Measurements from ENCODE around the gene NHLRC4. TPM values are rescaled to one million over a fixed set of nuclear protein-coding genes. Genes with fewer than 3 reads are reported as not detected.

The NHLRC4 gene
- polyA plus RNA-seq, 2 of the 4 experiments (the other 2 are of a cell fraction), result 0.03 to 0.09 TPM

DNA sequence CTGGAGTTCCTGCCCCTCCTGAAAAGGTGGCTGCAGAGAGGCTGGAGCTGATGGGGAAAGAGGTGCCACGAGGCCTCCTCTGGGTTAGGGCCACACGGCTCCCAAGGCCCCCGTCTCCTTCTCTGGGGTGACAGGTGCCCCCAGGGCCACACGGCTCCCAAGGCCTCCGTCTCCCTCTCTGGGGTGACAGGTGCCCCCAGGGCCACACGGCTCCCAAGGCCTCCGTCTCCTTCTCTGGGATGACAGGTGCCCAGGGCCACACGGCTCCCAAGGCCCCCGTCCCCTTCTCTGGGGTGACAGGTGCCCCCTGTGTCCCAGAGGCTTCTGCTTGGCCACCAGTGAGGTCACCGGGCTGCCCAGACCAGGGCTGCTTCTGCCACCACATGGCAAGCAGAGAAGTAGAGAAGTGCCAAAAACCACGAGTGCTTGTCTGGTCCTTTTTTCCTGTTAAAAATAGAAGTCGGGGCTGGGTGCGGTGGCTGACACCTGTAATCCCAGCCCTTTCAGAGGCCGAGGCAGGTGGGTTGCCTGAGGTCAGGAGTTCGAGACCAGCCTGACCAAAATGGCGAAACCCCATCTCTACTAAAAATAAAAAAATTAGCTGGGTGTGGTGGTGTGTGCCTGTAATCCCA lies 35.2 kb upstream of the NHLRC4 start (continued):
- no peak for TF ChIP-seq ZNF302 (CRISPR knock-in tag; IDR thresholded peaks at IDR 0.05)

DNA sequence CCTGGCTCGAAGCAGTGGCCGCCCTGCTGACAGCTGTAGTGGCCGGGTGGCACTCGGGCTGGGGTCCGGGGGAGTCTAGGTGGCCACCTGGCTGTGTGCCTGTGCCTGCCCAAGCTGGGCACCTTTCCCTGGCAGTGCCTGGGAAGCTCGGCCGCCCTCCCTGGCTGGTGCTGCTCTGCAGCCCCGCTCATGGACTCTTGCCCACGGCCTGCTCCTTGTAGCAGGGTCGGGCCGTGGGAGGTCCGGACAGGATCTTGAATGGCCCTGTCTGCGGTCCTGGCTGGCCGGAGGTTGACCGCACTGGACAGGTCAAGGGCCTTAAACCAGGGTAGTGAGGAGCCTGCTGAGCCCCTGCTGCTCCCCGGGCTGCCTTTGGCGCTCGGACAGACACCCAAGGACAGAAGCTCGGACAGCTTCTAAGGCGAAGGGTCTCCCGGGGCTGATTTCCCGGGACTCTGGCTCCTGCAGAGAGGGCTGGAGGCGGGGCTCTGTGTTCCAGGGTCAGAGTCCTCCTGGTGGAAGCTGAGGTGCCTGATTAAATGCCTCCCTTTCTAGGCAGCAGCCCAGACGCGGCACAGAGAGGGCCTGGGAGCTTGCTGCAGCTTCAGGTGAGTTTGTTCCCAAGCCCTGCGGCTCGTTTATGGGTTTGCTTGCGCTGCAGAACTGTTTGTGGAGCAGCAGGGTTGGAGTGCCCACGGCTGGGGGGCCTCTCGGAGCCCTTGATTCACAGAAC lies 33.2 kb upstream of the NHLRC4 start:
- ChIA-PET CTCF (interaction anchor here (1.0 to 1.6 kb wide), 6 partner anchors 7 to 135 kb away, joined by 3 to 5 read pairs (median 4); no protein-coding TSS in a partner anchor), POLR2A (interaction anchor here (1.4 kb wide), 1 partner anchor 9 kb away, joined by 4 read pairs; no protein-coding TSS in a partner anchor)
- Histone ChIP-seq H3K4me3 (no peak overlapping the region), H3K9me3 (no peaks in the 10 kb centered on the region), H3K27ac (peak overlapping the region in 1 of 2 experiments; percentile 73; a peak in 3 of 6 replicates), H3K4me2 (peak overlapping the region; percentile 55), H3K4me1 (peaks cover 45% of the 10 kb centered on the region)
- no peak for DNase-seq (ENCODE audit: low read depth in 1 of 2, low spot score in 1 of 2)
- FAIRE-seq, result no peak
- TF ChIP-seq, protein P1, sequence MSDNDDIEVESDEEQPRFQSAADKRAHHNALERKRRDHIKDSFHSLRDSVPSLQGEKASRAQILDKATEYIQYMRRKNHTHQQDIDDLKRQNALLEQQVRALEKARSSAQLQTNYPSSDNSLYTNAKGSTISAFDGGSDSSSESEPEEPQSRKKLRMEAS (IDR thresholded peaks at IDR 0.05), result no peak
- TF ChIP-seq, protein P2, sequence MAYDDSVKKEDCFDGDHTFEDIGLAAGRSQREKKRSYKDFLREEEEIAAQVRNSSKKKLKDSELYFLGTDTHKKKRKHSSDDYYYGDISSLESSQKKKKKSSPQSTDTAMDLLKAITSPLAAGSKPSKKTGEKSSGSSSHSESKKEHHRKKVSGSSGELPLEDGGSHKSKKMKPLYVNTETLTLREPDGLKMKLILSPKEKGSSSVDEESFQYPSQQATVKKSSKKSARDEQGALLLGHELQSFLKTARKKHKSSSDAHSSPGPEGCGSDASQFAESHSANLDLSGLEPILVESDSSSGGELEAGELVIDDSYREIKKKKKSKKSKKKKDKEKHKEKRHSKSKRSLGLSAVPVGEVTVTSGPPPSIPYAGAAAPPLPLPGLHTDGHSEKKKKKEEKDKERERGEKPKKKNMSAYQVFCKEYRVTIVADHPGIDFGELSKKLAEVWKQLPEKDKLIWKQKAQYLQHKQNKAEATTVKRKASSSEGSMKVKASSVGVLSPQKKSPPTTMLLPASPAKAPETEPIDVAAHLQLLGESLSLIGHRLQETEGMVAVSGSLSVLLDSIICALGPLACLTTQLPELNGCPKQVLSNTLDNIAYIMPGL (CRISPR knock-in tag; IDR thresholded peaks at IDR 0.05; ENCODE audit: borderline replicate concordance), result no peak
- TF ChIP-seq POLR2AphosphoS2 (conservative IDR thresholded peaks at IDR 0.05; ENCODE audit: low read length) (no peak), MAFK (IDR thresholded peaks at IDR 0.05; ENCODE audit: partially characterized antibody) (no peak), ZFP36 (IDR thresholded peaks at IDR 0.05; ENCODE audit: borderline replicate concordance, partially characterized antibody) (no peak), ESRRA (IDR thresholded peaks at IDR 0.05; ENCODE audit: borderline replicate concordance, low read length) (no peak), NFE2L2 (conservative IDR thresholded peaks at IDR 0.05; ENCODE audit: low read length) (no peak), HOXA7 (CRISPR knock-in tag; IDR thresholded peaks at IDR 0.05) (no peak), MAZ (IDR thresholded peaks at IDR 0.05; ENCODE audit: borderline replicate concordance, low read depth, low read length) (no peak), CEBPB (IDR thresholded peaks at IDR 0.05) (no peak)
- TF ChIP-seq, protein P3, sequence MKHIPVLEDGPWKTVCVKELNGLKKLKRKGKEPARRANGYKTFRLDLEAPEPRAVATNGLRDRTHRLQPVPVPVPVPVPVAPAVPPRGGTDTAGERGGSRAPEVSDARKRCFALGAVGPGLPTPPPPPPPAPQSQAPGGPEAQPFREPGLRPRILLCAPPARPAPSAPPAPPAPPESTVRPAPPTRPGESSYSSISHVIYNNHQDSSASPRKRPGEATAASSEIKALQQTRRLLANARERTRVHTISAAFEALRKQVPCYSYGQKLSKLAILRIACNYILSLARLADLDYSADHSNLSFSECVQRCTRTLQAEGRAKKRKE (CRISPR knock-in tag; IDR thresholded peaks at IDR 0.05; ENCODE audit: low read depth), result no peak
- WGBS (ENCODE audit: missing lambda C conversion rate), result 73% methylated on average over 19 of the region's 30 CpGs
- peak; percentile 28 to 65; a peak in 3 of 6 replicates for ATAC-seq

DNA sequence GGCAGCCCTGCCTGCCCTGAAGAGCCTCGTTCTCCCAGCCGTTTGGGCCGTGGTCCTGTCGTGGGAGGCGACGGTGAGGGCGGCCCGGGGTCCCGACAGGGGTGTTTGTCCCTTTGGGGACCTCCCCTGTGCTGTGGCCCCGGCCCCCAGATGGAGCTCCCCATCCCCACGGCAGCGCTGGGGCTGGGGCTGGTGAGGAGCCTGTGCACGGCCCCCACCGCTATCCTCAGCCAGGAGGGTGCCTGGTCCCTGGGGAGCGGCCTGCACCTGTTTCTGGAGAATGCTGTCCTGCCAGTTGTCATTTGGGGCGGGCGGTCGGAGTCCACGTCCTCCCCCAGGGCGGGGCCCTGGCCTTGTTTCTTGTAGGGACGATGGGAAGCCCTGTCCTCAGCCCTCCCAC lies 32.7 kb upstream of the NHLRC4 start:
- TF ChIP-seq, protein P4, sequence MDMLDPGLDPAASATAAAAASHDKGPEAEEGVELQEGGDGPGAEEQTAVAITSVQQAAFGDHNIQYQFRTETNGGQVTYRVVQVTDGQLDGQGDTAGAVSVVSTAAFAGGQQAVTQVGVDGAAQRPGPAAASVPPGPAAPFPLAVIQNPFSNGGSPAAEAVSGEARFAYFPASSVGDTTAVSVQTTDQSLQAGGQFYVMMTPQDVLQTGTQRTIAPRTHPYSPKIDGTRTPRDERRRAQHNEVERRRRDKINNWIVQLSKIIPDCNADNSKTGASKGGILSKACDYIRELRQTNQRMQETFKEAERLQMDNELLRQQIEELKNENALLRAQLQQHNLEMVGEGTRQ (IDR thresholded peaks at IDR 0.05), result no peak
- no peak for TF ChIP-seq BHLHE40 (IDR thresholded peaks at IDR 0.05; ENCODE audit: low read depth, low read length)
- no peak for TF ChIP-seq RNF2 (IDR thresholded peaks at IDR 0.05; ENCODE audit: borderline replicate concordance, low read depth)
- no peak for TF ChIP-seq MAFK (IDR thresholded peaks at IDR 0.05; ENCODE audit: partially characterized antibody)
- TF ChIP-seq HEYL (CRISPR knock-in tag; IDR thresholded peaks at IDR 0.05), result no peak
- TF ChIP-seq MAZ (IDR thresholded peaks at IDR 0.05; ENCODE audit: borderline replicate concordance, low read depth, low read length), result no peak
- no peak for TF ChIP-seq POLR2A (IDR thresholded peaks at IDR 0.05; ENCODE audit: low read length)
- no peak for TF ChIP-seq RARB (CRISPR knock-in tag; IDR thresholded peaks at IDR 0.05)
- TF ChIP-seq SMC3 (IDR thresholded peaks at IDR 0.05), result no peak
- no peak for TF ChIP-seq NPAS2 (CRISPR knock-in tag; IDR thresholded peaks at IDR 0.05; ENCODE audit: borderline replicate concordance)
- TF ChIP-seq NR3C1 (IDR thresholded peaks at IDR 0.05), result no peak
- TF ChIP-seq EHF (CRISPR knock-in tag; IDR thresholded peaks at IDR 0.05), result no peak
- TF ChIP-seq, protein P5, sequence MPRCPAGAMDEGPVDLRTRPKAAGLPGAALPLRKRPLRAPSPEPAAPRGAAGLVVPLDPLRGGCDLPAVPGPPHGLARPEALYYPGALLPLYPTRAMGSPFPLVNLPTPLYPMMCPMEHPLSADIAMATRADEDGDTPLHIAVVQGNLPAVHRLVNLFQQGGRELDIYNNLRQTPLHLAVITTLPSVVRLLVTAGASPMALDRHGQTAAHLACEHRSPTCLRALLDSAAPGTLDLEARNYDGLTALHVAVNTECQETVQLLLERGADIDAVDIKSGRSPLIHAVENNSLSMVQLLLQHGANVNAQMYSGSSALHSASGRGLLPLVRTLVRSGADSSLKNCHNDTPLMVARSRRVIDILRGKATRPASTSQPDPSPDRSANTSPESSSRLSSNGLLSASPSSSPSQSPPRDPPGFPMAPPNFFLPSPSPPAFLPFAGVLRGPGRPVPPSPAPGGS (IDR thresholded peaks at IDR 0.05), result no peak
- no peak for TF ChIP-seq ZC3H11A (IDR thresholded peaks at IDR 0.05)
- CTCF ChIA-PET, result interaction anchor here (1.0 to 1.6 kb wide), 5 partner anchors 8 to 136 kb away, joined by 3 to 5 read pairs (median 3); no protein-coding TSS in a partner anchor
- Histone ChIP-seq H3K4me1 (peaks cover 42% of the 10 kb centered on the region), H3K4me3 (no peak overlapping the region), H3K27ac (peak overlapping the region in 1 of 2 experiments; percentile 73; a peak in 3 of 6 replicates), H3K9me3 (no peaks in the 10 kb centered on the region), H3K4me2 (peak overlapping the region; percentile 55)
- no peak; a peak in 1 of 6 replicates for ATAC-seq
- WGBS (ENCODE audit: missing lambda C conversion rate), result 74% methylated on average over 6 of the region's 21 CpGs
- FAIRE-seq, result no peak
- POLR2A ChIA-PET, result interaction anchor here (1.4 kb wide), 1 partner anchor 9 kb away, joined by 4 read pairs; no protein-coding TSS in a partner anchor
- no peak for DNase-seq (ENCODE audit: low read depth in 1 of 2, low spot score in 1 of 2)
